Activated CD4-positive, alpha-beta T cell treated with anti-CD3 and anti-CD28 coated beads for 4 hours (primary cell): Measurements from ENCODE around the gene PEX26.
"Not testable (repeated sequence)": the region's sequence is repeated elsewhere in the genome, so short reads cannot be mapped to it uniquely, and the experiment has no call there.

ENCODE experiments used
- DNase-seq, 2 donors: peaks; one replicate each; pipeline ENCODE4 v3.0.0-alpha.2; 2020

PEX26 gene

GRCh38 chr22:18077639-18078328 is at the start of gene PEX26:
TSS of gene PEX26 (plus strand) at chr22:18077990. CDS start at chr22:18078377, 387 bp downstream.
- peak; percentile 91 to 94 for DNase-seq

- DNase-seq = no peak
These were observed 48.8 kb upstream of the PEX26 start for GRCh38 chr22:18028817-18029527.

- no peak for DNase-seq
These were observed 48.0 kb upstream of the PEX26 start for GRCh38 chr22:18029686-18030267.

- no peak for DNase-seq
These were observed 45.9 kb upstream of the PEX26 start for GRCh38 chr22:18031695-18032454.

- no peak for DNase-seq
These were observed 45.2 kb upstream of the PEX26 start for GRCh38 chr22:18032455-18033101.

GRCh38 chr22:18033204-18033998 is 44.4 kb upstream of the PEX26 start:
- no peak for DNase-seq

GRCh38 chr22:18034076-18034475 is 43.7 kb upstream of the PEX26 start:
- DNase-seq = no peak

GRCh38 chr22:18035751-18036150 is 42.0 kb upstream of the PEX26 start:
- no peak for DNase-seq

- DNase-seq = not testable (repeated sequence)
These were observed 36.9 kb upstream of the PEX26 start for GRCh38 chr22:18040898-18041297.

- DNase-seq = no peak
These were observed 35.1 kb upstream of the PEX26 start for GRCh38 chr22:18042685-18043084.

GRCh38 chr22:18044548-18045271 is 33.1 kb upstream of the PEX26 start:
- no peak for DNase-seq

GRCh38 chr22:18045794-18046193 is 32.0 kb upstream of the PEX26 start:
- DNase-seq = no peak

GRCh38 chr22:18048041-18048440 is 29.7 kb upstream of the PEX26 start:
- no peak for DNase-seq

- DNase-seq = no peak
These were observed 29.3 kb upstream of the PEX26 start for GRCh38 chr22:18048441-18048898.

GRCh38 chr22:18050065-18050464 is 27.7 kb upstream of the PEX26 start:
- no peak for DNase-seq

- not testable (repeated sequence) for DNase-seq
These were observed 26.7 kb upstream of the PEX26 start for GRCh38 chr22:18051113-18051512.

GRCh38 chr22:18053216-18053946 is 24.4 kb upstream of the PEX26 start:
- not testable (repeated sequence) for DNase-seq

- no peak for DNase-seq
These were observed 22.1 kb upstream of the PEX26 start for GRCh38 chr22:18055619-18056160.

GRCh38 chr22:18056161-18056666 is 21.6 kb upstream of the PEX26 start:
- DNase-seq = no peak
